HEK293 (cell line): ENCODE measurements around the gene WSCD2.

Source experiments
- CTCF ChIA-PET: fragments of 350-600 bp; formaldehyde crosslinking; extraction: SDS; loops from one replicate; lab custom pipeline; 2021; ENCODE audit warnings: antibody characterized with exemption; lab: Yijun Ruan, JAX
- POLR2A ChIA-PET: fragments of 300-600 bp; formaldehyde crosslinking; extraction: SDS; loops from one replicate; lab custom pipeline; 2020; ENCODE audit warnings: antibody characterized with exemption, inconsistent platforms; lab: Yijun Ruan, JAX
- H3K27ac ChIP-seq: fragments of 200-500 bp; sonication (Bioruptor generic); 2 replicates; pipeline ENCODE4 v1.5.1; 2014; ENCODE audit warnings: low read depth, low read length, control low read depth, inconsistent platforms; ENCODE audit errors: extremely low read depth
- H3K36me3 ChIP-seq, 2 experiments: fragments of 200-500 bp in 1 of 2; sonication (Bioruptor generic) in 1 of 2; 1 replicate in 1 of 2; 2 replicates in 1 of 2; pipeline ENCODE4 v1.5.1; 2014 to 2017; ENCODE audit warnings: inconsistent platforms in 2 of 2, low read length in 2 of 2; ENCODE audit not compliant: control insufficient read depth in 2 of 2, insufficient read depth in 1 of 2
- H3K4me1 ChIP-seq: fragments of 200-500 bp; sonication (Bioruptor generic); 2 replicates; pipeline ENCODE4 v1.5.1; 2014; ENCODE audit warnings: mild to moderate bottlenecking, low read length, inconsistent platforms; ENCODE audit not compliant: control insufficient read depth, insufficient read depth
- H3K4me3 ChIP-seq: 2 replicates; pipeline ENCODE4 v1.5.1; 2011; ENCODE audit warnings: low read depth, mild to moderate bottlenecking, control low read depth, low read length, moderate library complexity
- H3K9me3 ChIP-seq: fragments of 200-500 bp; sonication (Bioruptor generic); 2 replicates; pipeline ENCODE4 v1.5.1; 2014; ENCODE audit warnings: low read depth, low read length, inconsistent platforms; ENCODE audit not compliant: control insufficient read depth, insufficient read depth
- GLIS2 ChIP-seq: fragments of 450-650 bp; formaldehyde crosslinking; IDR thresholded peaks from 2 replicates; pipeline ENCODE4 v1.5.1; 2016; ENCODE audit warnings: missing biosample characterization, missing genetic modification characterization
- HIC1 ChIP-seq: fragments of 450-650 bp; formaldehyde crosslinking; IDR thresholded peaks from 2 replicates; pipeline ENCODE4 v1.5.1; 2016; ENCODE audit warnings: missing biosample characterization, missing genetic modification characterization
- HOXC10 ChIP-seq: sonication (generic); formaldehyde crosslinking; IDR thresholded peaks from 2 replicates; pipeline ENCODE4 v1.8.1; 2023; ENCODE audit warnings: mild to moderate bottlenecking, missing genetic modification reagents
- IKZF3 ChIP-seq: fragments of 450-650 bp; IDR thresholded peaks from 2 replicates; pipeline ENCODE4 v1.5.0; 2018; ENCODE audit warnings: missing biosample characterization, mild to moderate bottlenecking, missing genetic modification characterization, moderate library complexity
- OSR2 ChIP-seq: fragments of 450-650 bp; formaldehyde crosslinking; IDR thresholded peaks from 2 replicates; pipeline ENCODE4 v1.5.1; 2016; ENCODE audit warnings: missing biosample characterization, missing genetic modification characterization
- REPIN1 ChIP-seq: fragments of 450-650 bp; formaldehyde crosslinking; IDR thresholded peaks from 2 replicates; pipeline ENCODE4 v1.5.1; 2017; ENCODE audit warnings: missing biosample characterization, missing genetic modification characterization, low read depth
- SETDB1 ChIP-seq: IDR thresholded peaks from one replicate; pipeline ENCODE4 v1.6.1; 2017; ENCODE audit warnings: mild to moderate bottlenecking, low read length, moderate library complexity, mixed read lengths; ENCODE audit not compliant: insufficient read length
- SP7 ChIP-seq: fragments of 450-650 bp; formaldehyde crosslinking; IDR thresholded peaks from 2 replicates; pipeline ENCODE4 v1.5.1; 2016; ENCODE audit warnings: missing biosample characterization, missing genetic modification characterization
- WT1 ChIP-seq: fragments of 450-650 bp; formaldehyde crosslinking; IDR thresholded peaks from 2 replicates; pipeline ENCODE4 v1.5.1; 2016; ENCODE audit warnings: missing biosample characterization, missing genetic modification characterization
- ZBTB1 ChIP-seq: fragments of 450-650 bp; formaldehyde crosslinking; IDR thresholded peaks from 2 replicates; pipeline ENCODE4 v1.5.1; 2016; ENCODE audit warnings: missing biosample characterization, missing genetic modification characterization
- ZFP41 ChIP-seq: fragments of 450-650 bp; formaldehyde crosslinking; IDR thresholded peaks from 2 replicates; pipeline ENCODE4 v1.5.1; 2016; ENCODE audit warnings: missing biosample characterization, missing genetic modification characterization, borderline replicate concordance
- ZNF155 ChIP-seq: fragments of 450-650 bp; formaldehyde crosslinking; IDR thresholded peaks from 2 replicates; pipeline ENCODE4 v1.5.1; 2016; ENCODE audit warnings: missing biosample characterization, missing genetic modification characterization
- ZNF175 ChIP-seq: fragments of 450-650 bp; formaldehyde crosslinking; IDR thresholded peaks from 2 replicates; pipeline ENCODE4 v1.5.1; 2016; ENCODE audit warnings: missing biosample characterization, missing genetic modification characterization
- ZNF2 ChIP-seq: fragments of 450-650 bp; formaldehyde crosslinking; IDR thresholded peaks from 2 replicates; pipeline ENCODE4 v1.5.1; 2016; ENCODE audit warnings: missing biosample characterization, missing genetic modification characterization
- ZNF324 ChIP-seq: fragments of 450-650 bp; formaldehyde crosslinking; IDR thresholded peaks from 2 replicates; pipeline ENCODE4 v1.5.1; 2016; ENCODE audit warnings: missing biosample characterization, missing genetic modification characterization
- ZNF398 ChIP-seq: fragments of 450-650 bp; formaldehyde crosslinking; IDR thresholded peaks from 2 replicates; pipeline ENCODE4 v1.5.1; 2017; ENCODE audit warnings: missing biosample characterization, missing genetic modification characterization
- ZNF571 ChIP-seq: fragments of 450-650 bp; formaldehyde crosslinking; IDR thresholded peaks from 2 replicates; pipeline ENCODE4 v1.5.0; 2017; ENCODE audit warnings: missing biosample characterization, missing genetic modification characterization
- ZNF596 ChIP-seq: fragments of 450-650 bp; IDR thresholded peaks from 2 replicates; pipeline ENCODE4 v1.5.0; 2018; ENCODE audit warnings: missing biosample characterization, mild to moderate bottlenecking, missing genetic modification characterization, moderate library complexity
- ZNF660 ChIP-seq: fragments of 450-650 bp; IDR thresholded peaks from 2 replicates; pipeline ENCODE4 v1.5.1; 2018; ENCODE audit warnings: missing biosample characterization, mild to moderate bottlenecking, missing genetic modification characterization
- ZNF768 ChIP-seq: fragments of 450-650 bp; formaldehyde crosslinking; IDR thresholded peaks from 2 replicates; pipeline ENCODE4 v1.5.1; 2018; ENCODE audit warnings: missing biosample characterization, mild to moderate bottlenecking, missing genetic modification characterization
- ZNF777 ChIP-seq: fragments of 450-650 bp; formaldehyde crosslinking; IDR thresholded peaks from 2 replicates; pipeline ENCODE4 v1.5.1; 2017; ENCODE audit warnings: missing biosample characterization, missing genetic modification characterization, borderline replicate concordance
- ZNF785 ChIP-seq: fragments of 450-650 bp; formaldehyde crosslinking; IDR thresholded peaks from 2 replicates; pipeline ENCODE4 v1.5.1; 2016; ENCODE audit warnings: missing biosample characterization, missing genetic modification characterization
- ZNF792 ChIP-seq: fragments of 450-650 bp; formaldehyde crosslinking; IDR thresholded peaks from 2 replicates; pipeline ENCODE4 v1.5.1; 2016; ENCODE audit warnings: missing biosample characterization, missing genetic modification characterization

The WSCD2 gene

GRCh38 chr12:108239378-108239777 is 110.3 kb downstream of the WSCD2 start:
- H3K9me3 ChIP-seq, result no peaks in the 10 kb centered on the region; the same call in 1 of the 2 replicates
- no peaks in the 10 kb centered on the region for H3K36me3 ChIP-seq
- ChIA-PET CTCF (no interaction called here), POLR2A (no interaction called here)
- no peak overlapping the region for H3K27ac ChIP-seq
- H3K4me3 ChIP-seq, result no peak overlapping the region
- H3K4me1 ChIP-seq, result no peaks in the 10 kb centered on the region
- TF ChIP-seq ZNF571 (tag by site-specific recombination), result no peak
- no peak for TF ChIP-seq GLIS2
- TF ChIP-seq HOXC10 (CRISPR knock-in tag), result no peak
- no peak for TF ChIP-seq REPIN1 (tag by site-specific recombination)
- TF ChIP-seq ZNF777 (tag by site-specific recombination), result no peak
- TF ChIP-seq HIC1 (tag by site-specific recombination), result no peak
- no peak for TF ChIP-seq ZNF398 (tag by site-specific recombination)
- no peak for TF ChIP-seq ZNF792 (tag by site-specific recombination)
- no peak for TF ChIP-seq WT1 (tag by site-specific recombination)
- TF ChIP-seq OSR2, result no peak
- no peak for TF ChIP-seq IKZF3 (tag by site-specific recombination)
- TF ChIP-seq ZNF660 (tag by site-specific recombination), result no peak
- TF ChIP-seq ZNF324 (tag by site-specific recombination), result no peak
- TF ChIP-seq ZNF175 (tag by site-specific recombination), result no peak
- TF ChIP-seq ZNF596 (tag by site-specific recombination), result no peak
- TF ChIP-seq ZFP41 (tag by site-specific recombination), result no peak
- TF ChIP-seq ZNF2, result no peak
- TF ChIP-seq SP7 (tag by site-specific recombination), result no peak
- no peak for TF ChIP-seq ZNF155 (tag by site-specific recombination)
- no peak for TF ChIP-seq ZBTB1 (tag by site-specific recombination)

- POLR2A ChIA-PET, result no interaction called here
- CTCF ChIA-PET, result no interaction called here
- Histone ChIP-seq H3K4me3 (no peak overlapping the region), H3K27ac (no peak overlapping the region), H3K9me3 (no peaks in the 10 kb centered on the region; the same call in 1 of the 2 replicates), H3K36me3 (no peaks in the 10 kb centered on the region)
- no peak for TF ChIP-seq ZNF768
- no peak for TF ChIP-seq ZNF785
- TF ChIP-seq ZNF777 (tag by site-specific recombination), result no peak
- no peak for TF ChIP-seq SETDB1
- no peak for TF ChIP-seq ZNF398 (tag by site-specific recombination)
- TF ChIP-seq, all 188 proteins: peak for 0
- no peaks in the 10 kb centered on the region for H3K4me1 ChIP-seq
Observed at GRCh38 chr12:108240027-108240785, 111.1 kb downstream of the WSCD2 start.
